ENCODE data around the gene ASB11. TPM values are rescaled to one million over a fixed set of nuclear protein-coding genes. Genes with fewer than 3 reads are reported as not detected.

Gene ASB11
- total RNA-seq, 2 donors from 2014 or later: not detected

- Mint-ChIP-seq H3K4me1 (no peaks in the 10 kb centered on the region), H3K4me3 (no peak overlapping the region), H3K36me3 (ENCODE audit: low read depth) (peaks cover 26% of the 10 kb centered on the region), H3K9me3 (peaks cover 2% of the 10 kb centered on the region), H3K27ac (no peak overlapping the region), H3K27me3 (ENCODE audit: insufficient read depth) (no peaks in the 10 kb centered on the region)
- no peaks in the 10 kb centered on the region for H3K27me3 ChIP-seq (ENCODE audit: control insufficient read depth, insufficient read depth, low read length, poor library complexity, severe bottlenecking)
- no peak overlapping the region for H3K27ac ChIP-seq (ENCODE audit: low read depth, low read length)
- H3K9ac ChIP-seq (ENCODE audit: extremely low read depth, low read length, poor library complexity, severe bottlenecking): no peak overlapping the region
- no peak overlapping the region for H3K4me3 ChIP-seq (ENCODE audit: low read length)
- H3K36me3 ChIP-seq (ENCODE audit: control insufficient read depth, insufficient read depth, low read length): peaks cover 31% of the 10 kb centered on the region
- H3K9me3 ChIP-seq (ENCODE audit: control insufficient read depth, low read length): no peaks in the 10 kb centered on the region
- 92 to 100% methylated on average over 2 to 4 of the region's 4 CpGs for WGBS, 2 experiments (ENCODE audit: insufficient coverage in 1 of 2, insufficient read length in 1 of 2)
- H3K4me1 ChIP-seq (ENCODE audit: control insufficient read depth, insufficient read depth, low read length): no peaks in the 10 kb centered on the region
- no peak for DNase-seq
- no peak for TF ChIP-seq CTCF (conservative IDR thresholded peaks at IDR 0.05)
Measured at GRCh38 chrX:15320297-15320696, 4.9 kb upstream of the ASB11 start.

GRCh38 chrX:15319075-15319474, 3.6 kb upstream of the ASB11 start:
- Histone ChIP-seq H3K4me3 (ENCODE audit: low read length) (no peak overlapping the region), H3K27ac (ENCODE audit: low read depth, low read length) (no peak overlapping the region), H3K9ac (ENCODE audit: extremely low read depth, low read length, poor library complexity, severe bottlenecking) (no peak overlapping the region), H3K9me3 (ENCODE audit: control insufficient read depth, low read length) (no peaks in the 10 kb centered on the region), H3K36me3 (ENCODE audit: control insufficient read depth, insufficient read depth, low read length) (peaks cover 25% of the 10 kb centered on the region), H3K27me3 (ENCODE audit: control insufficient read depth, insufficient read depth, low read length, poor library complexity, severe bottlenecking) (no peaks in the 10 kb centered on the region), H3K4me1 (ENCODE audit: control insufficient read depth, insufficient read depth, low read length) (no peaks in the 10 kb centered on the region)
- Mint-ChIP-seq H3K36me3 (ENCODE audit: low read depth) (peaks cover 22% of the 10 kb centered on the region), H3K4me3 (no peak overlapping the region), H3K27ac (no peak overlapping the region), H3K9me3 (peaks cover 2% of the 10 kb centered on the region), H3K4me1 (no peaks in the 10 kb centered on the region), H3K27me3 (ENCODE audit: insufficient read depth) (no peaks in the 10 kb centered on the region)
- 100% methylated on average over 2 of the region's 4 CpGs; no CpG with 5 or more reads in 1 of the 2 experiments for WGBS, 2 experiments (ENCODE audit: insufficient coverage in 1 of 2, insufficient read length in 1 of 2)
- DNase-seq: no peak
- no peak for TF ChIP-seq CTCF (conservative IDR thresholded peaks at IDR 0.05)

GRCh38 chrX:15314472-15314871, 968 bp downstream of the ASB11 start:
- H3K27me3 Mint-ChIP-seq (ENCODE audit: insufficient read depth): peaks cover 2% of the 10 kb centered on the region
- 85% methylated on average over 2 of the region's 2 CpGs; no CpG with 5 or more reads in 1 of the 2 experiments for WGBS, 2 experiments (ENCODE audit: insufficient coverage in 1 of 2, insufficient read length in 1 of 2)
- no peaks in the 10 kb centered on the region for H3K27me3 ChIP-seq (ENCODE audit: control insufficient read depth, insufficient read depth, low read length, poor library complexity, severe bottlenecking)
- no peaks in the 10 kb centered on the region for H3K4me1 ChIP-seq (ENCODE audit: control insufficient read depth, insufficient read depth, low read length)
- no peaks in the 10 kb centered on the region for H3K9me3 ChIP-seq (ENCODE audit: control insufficient read depth, low read length)
- TF ChIP-seq CTCF (conservative IDR thresholded peaks at IDR 0.05): no peak
- H3K4me1 Mint-ChIP-seq: no peaks in the 10 kb centered on the region
- H3K36me3 Mint-ChIP-seq (ENCODE audit: low read depth): peaks cover 8% of the 10 kb centered on the region
- no peak overlapping the region for H3K27ac Mint-ChIP-seq
- peaks cover 2% of the 10 kb centered on the region for H3K36me3 ChIP-seq (ENCODE audit: control insufficient read depth, insufficient read depth, low read length)
- no peak overlapping the region for H3K27ac ChIP-seq (ENCODE audit: low read depth, low read length)
- no peak for DNase-seq
- no peak overlapping the region for H3K4me3 Mint-ChIP-seq
- no peak overlapping the region for H3K9ac ChIP-seq (ENCODE audit: extremely low read depth, low read length, poor library complexity, severe bottlenecking)
- H3K9me3 Mint-ChIP-seq: peaks cover 2% of the 10 kb centered on the region
- H3K4me3 ChIP-seq (ENCODE audit: low read length): no peak overlapping the region

All from endodermal cell (in vitro differentiated cells).